DND-41 (cell line): Measurements from ENCODE around the gene ANKS1B.

Experiments used
- CTCF ChIP-seq: IDR thresholded peaks from 2 replicates; pipeline ENCODE4 v1.5.1; 2012; ENCODE audit warnings: borderline replicate concordance, low read length, moderate library complexity, mild to moderate bottlenecking; ENCODE audit not compliant: poor library complexity, severe bottlenecking; ENCODE audit errors: extremely low read depth
- EZH2 ChIP-seq: IDR thresholded peaks from 3 replicates; pipeline ENCODE4 v1.6.1; 2012; ENCODE audit warnings: borderline replicate concordance, low read depth, mild to moderate bottlenecking, moderate library complexity, low read length, inconsistent platforms; ENCODE audit not compliant: severe bottlenecking

DNA sequence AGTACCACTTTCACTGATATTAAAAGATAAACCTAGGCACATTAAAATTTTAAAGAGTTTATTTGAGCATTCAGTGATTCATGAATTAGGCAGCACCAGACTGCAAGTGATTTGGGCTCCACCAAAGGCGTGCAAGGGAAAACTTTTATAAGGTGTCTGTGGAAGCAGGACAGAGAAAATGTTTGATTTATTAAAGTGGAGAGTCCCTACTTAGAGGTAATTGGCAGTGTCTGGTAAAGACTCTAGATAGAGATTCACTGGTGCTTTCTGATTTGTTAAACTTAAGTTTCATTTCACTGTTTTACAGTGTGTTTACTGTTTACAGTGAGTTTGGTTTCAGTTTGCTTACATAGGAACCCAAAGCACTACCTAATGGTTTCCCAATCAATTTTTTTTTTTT, 72.8 kb downstream of the ANKS1B start:
- TF ChIP-seq CTCF (no peak), EZH2 (no peak)
